Stimulated activated CD4-positive, alpha-beta T cell treated with anti-CD3 and anti-CD28 coated beads, TNF-alpha, amount 100 ng/mL, for 1 hour (primary cell): ENCODE measurements around the gene NANOS1.

Source experiments
- DNase-seq, 3 donors: peaks; one replicate each; pipeline ENCODE4 v3.0.0-alpha.2; 2020; ENCODE audit warnings: low read depth in 3 of 3, low spot score in 1 of 3

NANOS1 gene

GRCh38 chr10:119055472-119055871, 26.0 kb downstream of the NANOS1 start:
- DNase-seq: no peak

- no peak for DNase-seq
Observed at GRCh38 chr10:119058010-119058409, 28.5 kb downstream of the NANOS1 start.

- DNase-seq: no peak
Observed at GRCh38 chr10:119059557-119059956, 30.0 kb downstream of the NANOS1 start.

GRCh38 chr10:119060107-119060506, 30.6 kb downstream of the NANOS1 start:
- DNase-seq: no peak

- no peak for DNase-seq
Observed at GRCh38 chr10:119061352-119061751, 31.8 kb downstream of the NANOS1 start.

GRCh38 chr10:119061926-119062325, 32.4 kb downstream of the NANOS1 start:
- no peak for DNase-seq

GRCh38 chr10:119070395-119071165, 41.1 kb downstream of the NANOS1 start:
- DNase-seq: no peak

- no peak for DNase-seq
Observed at GRCh38 chr10:119073584-119073983, 44.1 kb downstream of the NANOS1 start.

GRCh38 chr10:119078422-119079179, 49.1 kb downstream of the NANOS1 start:
- no peak for DNase-seq

GRCh38 chr10:119079599-119080520, 50.3 kb downstream of the NANOS1 start:
- peak in 1 of 3 donors; percentile 42 for DNase-seq

- peak; percentile 70 to 89 (median 82) for DNase-seq
Observed at GRCh38 chr10:119080521-119081259, 51.2 kb downstream of the NANOS1 start, which contains the start of gene EIF3A. Gene EIF3A (minus strand): TSS chr10:119080817. CDS start chr10:119080676, 141 bp downstream.
